OCI-LY3 (cell line): ENCODE data around the gene LSM3.

Source experiments
- H2AFZ ChIP-seq: fragments of 200-600, 300-600 bp; shearing (Covaris generic); 2 replicates; pipeline ENCODE4 v1.6.0; 2014; ENCODE audit warnings: antibody characterized with exemption, low read depth, low read length
- H3K27ac ChIP-seq: fragments of 200-600, 300-600 bp; sonication (generic); 2 replicates; pipeline ENCODE4 v1.5.1; 2014; ENCODE audit warnings: mild to moderate bottlenecking, low read length, moderate library complexity, mixed read lengths
- H3K27me3 ChIP-seq: fragments of 200-600, 300-600 bp; sonication (generic); 2 replicates; pipeline ENCODE4 v1.6.1; 2014; ENCODE audit warnings: low read depth, low read length, mixed read lengths
- H3K36me3 ChIP-seq: fragments of 200-600, 300-600 bp; sonication (generic); replicated peaks from 2 replicates; pipeline ENCODE3; 2014; ENCODE audit warnings: low read depth, low read length, mixed read lengths
- H3K4me1 ChIP-seq: fragments of 300-600, 200-600 bp; sonication (generic); 2 replicates; pipeline ENCODE4 v1.6.1; 2014; ENCODE audit warnings: low read length, mixed read lengths
- H3K4me2 ChIP-seq: fragments of 200-600, 300-600 bp; sonication (generic); 2 replicates; pipeline ENCODE4 v1.6.1; 2014; ENCODE audit warnings: low read length, mixed read lengths
- H3K4me3 ChIP-seq: fragments of 300-600, 200-600 bp; sonication (generic); 2 replicates; pipeline ENCODE4 v1.5.1; 2014; ENCODE audit warnings: antibody characterized with exemption, mild to moderate bottlenecking, low read length, moderate library complexity
- H3K79me2 ChIP-seq: fragments of 300-600, 200-600 bp; shearing (Covaris generic); 2 replicates; pipeline ENCODE4 v1.6.1; 2014; ENCODE audit warnings: mild to moderate bottlenecking, low read length, mixed read lengths
- H3K9ac ChIP-seq: fragments of 300-600, 200-600 bp; shearing (Covaris generic); 2 replicates; pipeline ENCODE4 v1.6.0; 2014; ENCODE audit warnings: mild to moderate bottlenecking, low read length, moderate library complexity
- H3K9me3 ChIP-seq: fragments of 200-600, 300-600 bp; shearing (Covaris generic); 2 replicates; pipeline ENCODE4 v1.6.1; 2014; ENCODE audit warnings: low read length, mixed read lengths; ENCODE audit not compliant: insufficient read depth
- H4K20me1 ChIP-seq: fragments of 200-600, 300-600 bp; sonication (generic); 2 replicates; pipeline ENCODE4 v1.6.1; 2016; ENCODE audit warnings: low read length, mixed read lengths; ENCODE audit not compliant: insufficient read depth
- EZH2phosphoT487 ChIP-seq: fragments of 200-600 bp; shearing (Covaris generic); IDR thresholded peaks from 2 replicates; pipeline ENCODE4 v1.6.1; 2018; ENCODE audit warnings: antibody characterized with exemption, mixed run types, low read depth
- TF ChIP-seq, protein P1 (sequence below): fragments of 200-600, 300-600 bp; sonication (generic); IDR thresholded peaks from 2 replicates; pipeline ENCODE4 v1.5.1; 2014; ENCODE audit warnings: antibody characterized with exemption, low read length, low read depth

The LSM3 gene

DNA sequence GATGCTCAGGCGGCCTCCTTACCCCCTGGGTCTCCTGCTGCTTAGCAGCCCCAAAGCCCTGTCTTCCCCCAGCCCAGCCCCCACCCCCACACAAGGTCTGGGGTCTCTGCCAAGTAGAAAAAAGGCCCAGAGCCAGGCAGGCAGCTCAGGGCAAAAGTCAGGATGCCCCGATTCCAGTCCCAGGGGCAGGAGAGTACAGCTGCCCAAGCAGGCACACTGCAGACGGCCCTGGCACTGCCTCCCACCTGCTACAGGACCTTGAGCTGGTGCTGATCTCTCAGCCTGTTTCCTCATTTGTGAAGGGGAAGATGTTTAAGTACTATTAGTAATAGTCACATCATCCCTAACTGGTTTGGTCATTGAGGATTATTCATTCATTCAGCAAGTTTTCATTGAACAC, 41.2 kb upstream of the LSM3 start:
- no peaks in the 10 kb centered on the region for H3K9me3 ChIP-seq
- no peaks in the 10 kb centered on the region for H3K79me2 ChIP-seq
- no peaks in the 10 kb centered on the region for H3K4me1 ChIP-seq
- no peak overlapping the region for H3K27ac ChIP-seq
- H3K27me3 ChIP-seq: no peaks in the 10 kb centered on the region
- H3K9ac ChIP-seq: no peak overlapping the region
- no peak overlapping the region for H3K4me3 ChIP-seq
- H2AFZ ChIP-seq: no peak overlapping the region
- peaks cover 77% of the 10 kb centered on the region for H3K36me3 ChIP-seq
- TF ChIP-seq EZH2phosphoT487: no peak
- TF ChIP-seq, protein P1, sequence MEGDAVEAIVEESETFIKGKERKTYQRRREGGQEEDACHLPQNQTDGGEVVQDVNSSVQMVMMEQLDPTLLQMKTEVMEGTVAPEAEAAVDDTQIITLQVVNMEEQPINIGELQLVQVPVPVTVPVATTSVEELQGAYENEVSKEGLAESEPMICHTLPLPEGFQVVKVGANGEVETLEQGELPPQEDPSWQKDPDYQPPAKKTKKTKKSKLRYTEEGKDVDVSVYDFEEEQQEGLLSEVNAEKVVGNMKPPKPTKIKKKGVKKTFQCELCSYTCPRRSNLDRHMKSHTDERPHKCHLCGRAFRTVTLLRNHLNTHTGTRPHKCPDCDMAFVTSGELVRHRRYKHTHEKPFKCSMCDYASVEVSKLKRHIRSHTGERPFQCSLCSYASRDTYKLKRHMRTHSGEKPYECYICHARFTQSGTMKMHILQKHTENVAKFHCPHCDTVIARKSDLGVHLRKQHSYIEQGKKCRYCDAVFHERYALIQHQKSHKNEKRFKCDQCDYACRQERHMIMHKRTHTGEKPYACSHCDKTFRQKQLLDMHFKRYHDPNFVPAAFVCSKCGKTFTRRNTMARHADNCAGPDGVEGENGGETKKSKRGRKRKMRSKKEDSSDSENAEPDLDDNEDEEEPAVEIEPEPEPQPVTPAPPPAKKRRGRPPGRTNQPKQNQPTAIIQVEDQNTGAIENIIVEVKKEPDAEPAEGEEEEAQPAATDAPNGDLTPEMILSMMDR: no peak
- H4K20me1 ChIP-seq: no peaks in the 10 kb centered on the region
- no peak overlapping the region for H3K4me2 ChIP-seq

DNA sequence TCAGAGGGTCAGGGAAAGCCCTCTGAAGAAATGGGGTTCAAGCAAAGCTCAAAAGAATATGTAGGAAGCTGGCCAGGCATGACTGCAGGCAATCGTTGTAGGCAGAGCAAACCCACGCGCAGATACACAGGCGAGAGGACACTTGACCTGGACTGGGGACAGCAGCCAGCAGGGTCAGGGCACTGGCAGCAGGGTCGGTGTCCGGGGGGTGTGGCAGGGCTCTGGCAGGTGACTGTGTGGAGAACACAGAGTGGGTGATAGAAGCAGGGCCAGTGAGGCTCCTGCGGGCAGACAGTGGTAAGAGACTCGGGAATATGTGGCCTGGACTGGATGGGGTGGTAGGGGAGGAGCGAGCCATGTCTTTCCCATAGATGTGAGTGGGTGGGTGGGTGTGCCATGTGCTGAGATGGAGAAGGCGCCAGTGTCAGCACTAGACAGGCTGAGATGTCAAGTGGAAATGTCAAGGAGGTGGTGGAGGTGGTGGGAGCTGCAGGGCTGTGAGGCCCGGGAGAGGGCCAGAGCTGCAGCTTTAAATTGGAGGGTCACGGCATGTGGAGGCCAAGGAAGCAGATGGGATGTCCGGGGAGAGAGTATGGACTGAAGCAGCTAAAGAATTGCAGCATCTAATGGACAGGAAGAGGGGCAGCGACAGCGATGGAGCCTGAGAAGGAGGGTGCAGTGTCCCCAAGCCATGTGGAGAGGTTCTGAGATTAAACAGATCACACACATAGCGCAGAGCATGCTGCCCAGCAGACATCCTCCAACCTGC, 40.3 kb upstream of the LSM3 start:
- Histone ChIP-seq H4K20me1 (no peaks in the 10 kb centered on the region), H3K27me3 (no peaks in the 10 kb centered on the region), H3K9ac (no peak overlapping the region), H3K4me2 (no peak overlapping the region), H3K4me3 (no peak overlapping the region), H3K9me3 (no peaks in the 10 kb centered on the region), H3K4me1 (no peaks in the 10 kb centered on the region), H3K36me3 (peaks cover 76% of the 10 kb centered on the region), H2AFZ (no peak overlapping the region), H3K79me2 (no peaks in the 10 kb centered on the region), H3K27ac (no peak overlapping the region)
- no peak for TF ChIP-seq EZH2phosphoT487
- TF ChIP-seq, protein P1: no peak

- Histone ChIP-seq H3K4me2 (no peak overlapping the region), H4K20me1 (peaks cover under 1% of the 10 kb centered on the region; the same call in 1 of the 2 replicates), H3K9ac (no peak overlapping the region), H3K27ac (no peak overlapping the region), H2AFZ (no peak overlapping the region), H3K9me3 (no peaks in the 10 kb centered on the region), H3K27me3 (no peaks in the 10 kb centered on the region), H3K79me2 (no peaks in the 10 kb centered on the region), H3K4me1 (peaks cover 4% of the 10 kb centered on the region), H3K36me3 (peaks cover 74% of the 10 kb centered on the region), H3K4me3 (no peak overlapping the region)
- TF ChIP-seq, protein P1: no peak
- TF ChIP-seq EZH2phosphoT487: no peak
These were observed 39.5 kb upstream of the LSM3 start for GRCh38 chr3:14138878-14139655.

DNA sequence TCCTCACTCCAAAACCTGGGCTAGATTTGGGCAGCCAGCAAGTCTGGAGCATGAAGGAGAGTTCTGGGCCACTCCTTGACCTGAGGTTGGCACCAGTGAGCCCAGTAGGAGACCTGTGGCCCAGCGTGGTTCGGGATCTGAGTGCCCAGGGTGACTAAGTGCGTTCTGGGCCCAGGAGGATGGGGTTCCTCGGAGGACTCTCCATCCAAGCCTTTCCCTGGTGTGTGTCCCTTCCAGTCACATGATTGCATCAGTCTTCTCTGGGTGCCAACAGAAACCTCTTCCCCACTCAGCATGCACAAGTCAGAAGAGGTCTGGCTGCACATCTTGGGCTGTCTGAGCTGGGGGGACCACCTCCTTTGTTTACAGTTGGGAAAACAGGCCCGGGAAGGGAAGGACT, 38.8 kb upstream of the LSM3 start:
- H2AFZ ChIP-seq: no peak overlapping the region
- H3K79me2 ChIP-seq: no peaks in the 10 kb centered on the region
- peaks cover 67% of the 10 kb centered on the region for H3K36me3 ChIP-seq
- peaks cover 11% of the 10 kb centered on the region for H3K4me1 ChIP-seq
- H3K4me3 ChIP-seq: no peak overlapping the region
- no peak overlapping the region for H3K27ac ChIP-seq
- no peak overlapping the region for H3K4me2 ChIP-seq
- peaks cover 5% of the 10 kb centered on the region for H4K20me1 ChIP-seq
- no peaks in the 10 kb centered on the region for H3K9me3 ChIP-seq
- TF ChIP-seq, protein P1: no peak
- no peak for TF ChIP-seq EZH2phosphoT487
- H3K27me3 ChIP-seq: no peaks in the 10 kb centered on the region
- no peak overlapping the region for H3K9ac ChIP-seq
